MM.1S (cell line): ENCODE results near the gene NGRN.

ENCODE experiments used
- DNase-seq: peaks from one replicate; pipeline ENCODE4 v3.0.0-alpha.2; 2015
- H2AFZ ChIP-seq: fragments of 300-600 bp; sonication (generic); 2 replicates; pipeline ENCODE4 v1.6.0; 2016; ENCODE audit warnings: antibody characterized with exemption, low read length
- H3F3A ChIP-seq: fragments of 300-600 bp; sonication (generic); 2 replicates; pipeline ENCODE4 v1.6.1; 2016; ENCODE audit warnings: mild to moderate bottlenecking, antibody characterized with exemption, low read length, moderate library complexity, mixed read lengths; ENCODE audit not compliant: insufficient read depth
- H3K27ac ChIP-seq: fragments of 300-600 bp; sonication (generic); 2 replicates; pipeline ENCODE4 v1.5.1; 2016; ENCODE audit warnings: mild to moderate bottlenecking, low read length
- H3K27me3 ChIP-seq: fragments of 300-600 bp; sonication (generic); replicated peaks from 2 replicates; pipeline ENCODE4 v1.6.0; 2016; ENCODE audit warnings: low read length; ENCODE audit not compliant: insufficient read depth
- H3K36me3 ChIP-seq: fragments of 300-600 bp; sonication (generic); replicated peaks from 2 replicates; pipeline ENCODE4 v1.6.1; 2016; ENCODE audit warnings: mild to moderate bottlenecking, low read length, mixed read lengths; ENCODE audit not compliant: insufficient read depth
- H3K4me1 ChIP-seq: fragments of 300-600 bp; sonication (generic); 2 replicates; pipeline ENCODE4 v1.6.1; 2016; ENCODE audit warnings: low read length, mixed read lengths
- H3K4me2 ChIP-seq: fragments of 300-600 bp; sonication (generic); 2 replicates; pipeline ENCODE4 v1.6.0; 2016; ENCODE audit warnings: low read depth, low read length
- H3K4me3 ChIP-seq: fragments of 300-600 bp; sonication (generic); 2 replicates; pipeline ENCODE4 v1.5.1; 2016; ENCODE audit warnings: low read length, mixed read lengths
- H3K79me2 ChIP-seq: fragments of 300-600 bp; sonication (generic); 2 replicates; pipeline ENCODE4 v1.6.1; 2016; ENCODE audit warnings: mixed run types, low read length, mixed read lengths
- H3K9ac ChIP-seq: fragments of 300-600 bp; sonication (generic); 2 replicates; pipeline ENCODE4 v1.6.1; 2016; ENCODE audit warnings: low read length, mixed read lengths
- H3K9me2 ChIP-seq: fragments of 300-600 bp; sonication (generic); replicated peaks from 2 replicates; pipeline ENCODE4 v1.6.1; 2016; ENCODE audit warnings: mild to moderate bottlenecking, low read length, mixed read lengths; ENCODE audit not compliant: insufficient read depth
- H3K9me3 ChIP-seq: fragments of 300-600 bp; sonication (generic); replicated peaks from 2 replicates; pipeline ENCODE4 v1.6.1; 2016; ENCODE audit warnings: mild to moderate bottlenecking, low read length, mixed read lengths; ENCODE audit not compliant: insufficient read depth
- H4K20me1 ChIP-seq: fragments of 300-600 bp; sonication (generic); 2 replicates; pipeline ENCODE4 v1.6.1; 2016; ENCODE audit warnings: mild to moderate bottlenecking, low read length, moderate library complexity, mixed read lengths; ENCODE audit not compliant: insufficient read depth
- EZH2 ChIP-seq: fragments of 300-600 bp; sonication (generic); optimal IDR thresholded peaks from 2 replicates; pipeline ENCODE3; 2017; ENCODE audit warnings: low read depth, mild to moderate bottlenecking, antibody characterized with exemption, low read length, mixed read lengths
- EZH2phosphoT487 ChIP-seq: fragments of 300-600 bp; sonication (generic); IDR thresholded peaks from 2 replicates; pipeline ENCODE4 v1.6.1; 2018; ENCODE audit warnings: antibody characterized with exemption, low read length
- TF ChIP-seq, protein P1 (sequence below): fragments of 300-600 bp; sonication (generic); IDR thresholded peaks from 2 replicates; pipeline ENCODE4 v1.5.1; 2016; ENCODE audit warnings: antibody characterized with exemption, low read length, mixed read lengths

NGRN gene

DNA sequence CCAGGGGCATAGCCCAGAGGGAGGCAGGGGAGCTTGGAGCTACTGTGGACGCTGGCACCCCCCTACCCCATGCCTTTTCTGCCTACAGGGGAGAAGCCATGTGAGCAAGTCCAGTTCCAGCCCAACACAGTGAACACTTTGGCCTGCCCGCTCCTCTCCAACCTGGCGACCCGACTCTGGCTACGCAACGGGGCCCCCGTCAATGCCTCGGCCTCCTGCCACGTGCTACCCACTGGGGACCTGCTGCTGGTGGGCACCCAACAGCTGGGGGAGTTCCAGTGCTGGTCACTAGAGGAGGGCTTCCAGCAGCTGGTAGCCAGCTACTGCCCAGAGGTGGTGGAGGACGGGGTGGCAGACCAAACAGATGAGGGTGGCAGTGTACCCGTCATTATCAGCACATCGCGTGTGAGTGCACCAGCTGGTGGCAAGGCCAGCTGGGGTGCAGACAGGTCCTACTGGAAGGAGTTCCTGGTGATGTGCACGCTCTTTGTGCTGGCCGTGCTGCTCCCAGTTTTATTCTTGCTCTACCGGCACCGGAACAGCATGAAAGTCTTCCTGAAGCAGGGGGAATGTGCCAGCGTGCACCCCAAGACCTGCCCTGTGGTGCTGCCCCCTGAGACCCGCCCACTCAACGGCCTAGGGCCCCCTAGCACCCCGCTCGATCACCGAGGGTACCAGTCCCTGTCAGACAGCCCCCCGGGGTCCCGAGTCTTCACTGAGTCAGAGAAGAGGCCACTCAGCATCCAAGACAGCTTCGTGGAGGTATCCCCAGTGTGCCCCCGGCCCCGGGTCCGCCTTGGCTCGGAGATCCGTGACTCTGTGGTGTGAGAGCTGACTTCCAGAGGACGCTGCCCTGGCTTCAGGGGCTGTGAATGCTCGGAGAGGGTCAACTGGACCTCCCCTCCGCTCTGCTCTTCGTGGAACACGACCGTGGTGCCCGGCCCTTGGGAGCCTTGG is 37.4 kb upstream of the NGRN start:
- H3K36me3 ChIP-seq: peaks cover 9% of the 10 kb centered on the region; the same call in 1 of the 2 replicates
- H3K9ac ChIP-seq: no peak overlapping the region
- H3K27me3 ChIP-seq: no peaks in the 10 kb centered on the region
- no peaks in the 10 kb centered on the region for H3K9me2 ChIP-seq
- TF ChIP-seq EZH2 (no peak), EZH2phosphoT487 (no peak)
- TF ChIP-seq, protein P1, sequence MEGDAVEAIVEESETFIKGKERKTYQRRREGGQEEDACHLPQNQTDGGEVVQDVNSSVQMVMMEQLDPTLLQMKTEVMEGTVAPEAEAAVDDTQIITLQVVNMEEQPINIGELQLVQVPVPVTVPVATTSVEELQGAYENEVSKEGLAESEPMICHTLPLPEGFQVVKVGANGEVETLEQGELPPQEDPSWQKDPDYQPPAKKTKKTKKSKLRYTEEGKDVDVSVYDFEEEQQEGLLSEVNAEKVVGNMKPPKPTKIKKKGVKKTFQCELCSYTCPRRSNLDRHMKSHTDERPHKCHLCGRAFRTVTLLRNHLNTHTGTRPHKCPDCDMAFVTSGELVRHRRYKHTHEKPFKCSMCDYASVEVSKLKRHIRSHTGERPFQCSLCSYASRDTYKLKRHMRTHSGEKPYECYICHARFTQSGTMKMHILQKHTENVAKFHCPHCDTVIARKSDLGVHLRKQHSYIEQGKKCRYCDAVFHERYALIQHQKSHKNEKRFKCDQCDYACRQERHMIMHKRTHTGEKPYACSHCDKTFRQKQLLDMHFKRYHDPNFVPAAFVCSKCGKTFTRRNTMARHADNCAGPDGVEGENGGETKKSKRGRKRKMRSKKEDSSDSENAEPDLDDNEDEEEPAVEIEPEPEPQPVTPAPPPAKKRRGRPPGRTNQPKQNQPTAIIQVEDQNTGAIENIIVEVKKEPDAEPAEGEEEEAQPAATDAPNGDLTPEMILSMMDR: no peak
- no peak overlapping the region for H3K27ac ChIP-seq
- H3K4me2 ChIP-seq: no peak overlapping the region
- peaks cover 11% of the 10 kb centered on the region for H3K79me2 ChIP-seq
- H4K20me1 ChIP-seq: no peaks in the 10 kb centered on the region
- no peak for DNase-seq
- H3F3A ChIP-seq: peaks cover 5% of the 10 kb centered on the region
- H3K4me1 ChIP-seq: peaks cover 7% of the 10 kb centered on the region
- no peak overlapping the region for H3K4me3 ChIP-seq
- H3K9me3 ChIP-seq: no peaks in the 10 kb centered on the region
- H2AFZ ChIP-seq: no peak overlapping the region

DNA sequence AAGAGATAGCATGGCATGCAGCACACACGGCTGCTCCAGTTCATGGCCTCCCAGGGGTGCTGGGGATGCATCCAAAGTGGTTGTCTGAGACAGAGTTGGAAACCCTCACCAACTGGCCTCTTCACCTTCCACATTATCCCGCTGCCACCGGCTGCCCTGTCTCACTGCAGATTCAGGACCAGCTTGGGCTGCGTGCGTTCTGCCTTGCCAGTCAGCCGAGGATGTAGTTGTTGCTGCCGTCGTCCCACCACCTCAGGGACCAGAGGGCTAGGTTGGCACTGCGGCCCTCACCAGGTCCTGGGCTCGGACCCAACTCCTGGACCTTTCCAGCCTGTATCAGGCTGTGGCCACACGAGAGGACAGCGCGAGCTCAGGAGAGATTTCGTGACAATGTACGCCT is 36.5 kb upstream of the NGRN start:
- Histone ChIP-seq H3K27me3 (no peaks in the 10 kb centered on the region), H3K4me3 (no peak overlapping the region), H3K4me2 (no peak overlapping the region), H2AFZ (no peak overlapping the region), H3F3A (peaks cover 11% of the 10 kb centered on the region), H3K4me1 (peaks cover 7% of the 10 kb centered on the region), H3K36me3 (peaks cover 9% of the 10 kb centered on the region; the same call in 1 of the 2 replicates), H3K79me2 (peaks cover 11% of the 10 kb centered on the region), H4K20me1 (no peaks in the 10 kb centered on the region), H3K9ac (no peak overlapping the region), H3K27ac (no peak overlapping the region), H3K9me2 (no peaks in the 10 kb centered on the region), H3K9me3 (no peaks in the 10 kb centered on the region)
- TF ChIP-seq, protein P1: no peak
- TF ChIP-seq EZH2: no peak
- no peak for TF ChIP-seq EZH2phosphoT487
- no peak for DNase-seq

DNA sequence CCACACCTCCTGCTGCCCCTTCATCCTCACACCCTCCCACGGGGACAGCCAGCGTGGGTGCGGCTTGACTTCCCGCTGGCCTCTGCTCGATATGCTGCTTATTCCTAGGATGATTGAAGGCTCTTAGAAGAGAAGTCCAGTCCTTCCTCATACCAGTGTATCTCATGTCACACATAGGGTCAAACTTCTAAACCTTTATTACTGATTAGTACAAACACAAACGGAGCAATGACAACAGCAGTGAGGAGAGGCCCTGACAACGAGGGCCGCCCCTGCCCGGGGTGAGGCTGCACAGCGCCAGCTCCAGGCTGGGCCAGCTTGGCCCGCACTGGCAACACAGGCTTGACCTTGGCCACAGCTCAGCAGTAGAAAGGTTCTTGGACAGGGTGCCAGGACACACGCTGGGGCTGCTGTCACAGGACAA is 35.4 kb upstream of the NGRN start:
- Histone ChIP-seq H3K9me3 (no peaks in the 10 kb centered on the region), H3K4me3 (no peak overlapping the region), H3K36me3 (peaks cover 9% of the 10 kb centered on the region; the same call in 1 of the 2 replicates), H3K27ac (no peak overlapping the region), H3K27me3 (no peaks in the 10 kb centered on the region), H4K20me1 (no peaks in the 10 kb centered on the region), H3K9ac (no peak overlapping the region), H3K79me2 (peaks cover 11% of the 10 kb centered on the region), H3K4me2 (no peak overlapping the region), H3K9me2 (no peaks in the 10 kb centered on the region), H3F3A (peaks cover 18% of the 10 kb centered on the region), H2AFZ (no peak overlapping the region), H3K4me1 (peaks cover 7% of the 10 kb centered on the region)
- DNase-seq: no peak
- TF ChIP-seq EZH2phosphoT487 (no peak), EZH2 (no peak)
- TF ChIP-seq, protein P1: no peak
